Natural killer cell (primary cell): ENCODE results near the gene MMP28. TPM values are rescaled to one million over a fixed set of nuclear protein-coding genes. Genes with fewer than 3 reads are reported as not detected.

Experiments
- ATAC-seq, 3 donors: fragments of 150-1000 bp in 2 of 3; fragments of 200-7000 bp in 1 of 3; cut with Tn5 transposase; 1 replicate in 1 of 3; 2 replicates in 2 of 3; pipeline ENCODE4 v1.10.0; 2021; ENCODE audit warnings: mild to moderate bottlenecking in 2 of 3, moderate library complexity in 2 of 3
- DNase-seq, 2 donors: peaks; one replicate each; pipeline versions ENCODE4 v3.0.0 to v3.0.0-alpha.2; 2013 to 2021; ENCODE audit warnings: mixed read lengths in 1 of 2
- H3K27ac ChIP-seq: one replicate; pipeline ENCODE4 v1.5.1; 2013; ENCODE audit warnings: mild to moderate bottlenecking, low read length
- H3K27me3 ChIP-seq: one replicate; pipeline ENCODE4 v1.6.1; 2013; ENCODE audit warnings: low read length; ENCODE audit not compliant: control insufficient read depth, insufficient read depth
- H3K36me3 ChIP-seq: one replicate; pipeline ENCODE4 v1.6.1; 2013; ENCODE audit warnings: low read length; ENCODE audit not compliant: control insufficient read depth, insufficient read depth
- H3K4me1 ChIP-seq: one replicate; pipeline ENCODE4 v1.6.1; 2013; ENCODE audit warnings: low read length; ENCODE audit not compliant: control insufficient read depth, insufficient read depth
- H3K4me3 ChIP-seq: one replicate; pipeline ENCODE4 v1.5.1; 2013; ENCODE audit warnings: low read length
- H3K9me3 ChIP-seq: one replicate; pipeline ENCODE4 v1.6.1; 2013; ENCODE audit warnings: low read length; ENCODE audit not compliant: control insufficient read depth, insufficient read depth
- H3K27ac Mint-ChIP-seq, 2 donors: one replicate each; pipeline ENCODE4 v1.8.0; 2022; ENCODE audit warnings: mild to moderate bottlenecking in 2 of 2, mixed read lengths in 2 of 2, moderate library complexity in 1 of 2
- H3K27me3 Mint-ChIP-seq, 2 donors: one replicate each; pipeline ENCODE4 v1.8.0; 2022; ENCODE audit warnings: low read depth in 2 of 2, mixed read lengths in 2 of 2
- H3K36me3 Mint-ChIP-seq: one replicate; pipeline ENCODE4 v1.8.0; 2022; ENCODE audit warnings: mixed read lengths
- H3K4me1 Mint-ChIP-seq, 2 donors: one replicate each; pipeline ENCODE4 v1.8.0; 2022; ENCODE audit warnings: mixed read lengths in 2 of 2
- H3K4me3 Mint-ChIP-seq: one replicate; pipeline ENCODE4 v1.8.0; 2022; ENCODE audit warnings: mild to moderate bottlenecking, moderate library complexity, mixed read lengths
- H3K9me3 Mint-ChIP-seq, 2 donors: one replicate each; pipeline ENCODE4 v1.8.0; 2022; ENCODE audit warnings: mixed read lengths in 2 of 2
- WGBS: methylation state at CpG from one replicate; pipeline ENCODE4 v1.1.7; 2013; ENCODE audit warnings: missing lambda C conversion rate; ENCODE audit not compliant: insufficient coverage; 5-methylcytosine and 5-hydroxymethylcytosine counted together
- intact Hi-C: fragments of 100-400 bp; cut with micrococcal nuclease; formaldehyde crosslinking; loops from one replicate; pipeline ENCODE4 v1.14.2; 2022
- total RNA-seq, 4 donors: library from RNA; stranded (reverse); fragments of 120-200 nt in 1 of 4; gene quantifications; one replicate each; pipeline versions ENCODE4 v1.2.3 to v1.2.4, GENCODE V29; 2013 to 2022
- TF ChIP-seq, protein P1 (sequence below): fragments of 200-600 bp; IDR thresholded peaks from one replicate; pipeline ENCODE4 v1.8.0; 2022; ENCODE audit warnings: antibody characterized with exemption

Gene MMP28
- total RNA-seq, 3 donors from 2014 or later (not counting 1 experiment from before 2014, with no cell fraction given) = 1.1 TPM; not detected in 2

DNA sequence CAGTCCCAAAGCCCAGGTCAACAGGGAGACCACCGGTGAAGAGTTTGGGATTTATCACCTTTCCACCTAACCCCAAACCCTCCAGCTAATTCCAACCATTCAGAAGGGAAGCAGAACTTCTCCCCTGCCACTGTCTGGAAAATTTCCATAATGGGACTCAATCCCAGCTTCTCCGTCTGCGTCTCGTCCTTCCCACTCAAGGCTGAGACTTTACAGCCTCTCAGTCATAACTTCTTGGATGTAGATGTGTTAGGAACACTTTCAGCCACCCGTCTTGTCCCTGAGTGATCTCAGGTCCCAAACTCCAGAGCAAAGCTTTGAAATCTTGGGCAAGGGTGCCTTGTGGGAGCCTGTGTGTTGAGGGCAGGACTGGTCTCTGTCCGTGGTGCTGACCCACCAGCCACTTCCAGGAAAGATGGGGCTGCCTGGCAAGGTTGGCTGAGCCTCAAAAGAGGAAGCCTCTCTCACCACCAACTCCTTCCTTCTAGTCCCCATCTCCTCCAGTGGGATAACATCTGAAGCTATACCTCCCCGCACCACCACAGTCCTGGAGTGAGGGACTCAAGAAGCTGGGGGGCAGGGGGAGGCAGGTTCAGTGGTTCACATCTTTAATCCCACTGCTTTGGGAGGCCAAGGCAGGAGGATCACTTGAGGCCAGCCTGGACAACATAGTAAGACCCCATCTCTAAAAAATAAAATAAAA, 51.7 kb downstream of the MMP28 start:
- intact Hi-C loops = no loop called here
- ATAC-seq (no peak), DNase-seq (peak in 1 of 2 donors; percentile 25)
- 62% methylated on average over 7 of the region's 7 CpGs for WGBS
- no peaks in the 10 kb centered on the region for H3K9me3 Mint-ChIP-seq
- no peak overlapping the region for H3K4me3 Mint-ChIP-seq
- H3K27me3 ChIP-seq = peaks cover 10% of the 10 kb centered on the region
- H3K4me3 ChIP-seq = no peak overlapping the region
- no peaks in the 10 kb centered on the region for H3K36me3 ChIP-seq
- H3K27ac Mint-ChIP-seq = no peak overlapping the region
- H3K9me3 ChIP-seq = no peaks in the 10 kb centered on the region
- H3K36me3 Mint-ChIP-seq = no peaks in the 10 kb centered on the region
- H3K27ac ChIP-seq = no peak overlapping the region
- H3K4me1 ChIP-seq = peaks cover 12% of the 10 kb centered on the region
- TF ChIP-seq, protein P1, sequence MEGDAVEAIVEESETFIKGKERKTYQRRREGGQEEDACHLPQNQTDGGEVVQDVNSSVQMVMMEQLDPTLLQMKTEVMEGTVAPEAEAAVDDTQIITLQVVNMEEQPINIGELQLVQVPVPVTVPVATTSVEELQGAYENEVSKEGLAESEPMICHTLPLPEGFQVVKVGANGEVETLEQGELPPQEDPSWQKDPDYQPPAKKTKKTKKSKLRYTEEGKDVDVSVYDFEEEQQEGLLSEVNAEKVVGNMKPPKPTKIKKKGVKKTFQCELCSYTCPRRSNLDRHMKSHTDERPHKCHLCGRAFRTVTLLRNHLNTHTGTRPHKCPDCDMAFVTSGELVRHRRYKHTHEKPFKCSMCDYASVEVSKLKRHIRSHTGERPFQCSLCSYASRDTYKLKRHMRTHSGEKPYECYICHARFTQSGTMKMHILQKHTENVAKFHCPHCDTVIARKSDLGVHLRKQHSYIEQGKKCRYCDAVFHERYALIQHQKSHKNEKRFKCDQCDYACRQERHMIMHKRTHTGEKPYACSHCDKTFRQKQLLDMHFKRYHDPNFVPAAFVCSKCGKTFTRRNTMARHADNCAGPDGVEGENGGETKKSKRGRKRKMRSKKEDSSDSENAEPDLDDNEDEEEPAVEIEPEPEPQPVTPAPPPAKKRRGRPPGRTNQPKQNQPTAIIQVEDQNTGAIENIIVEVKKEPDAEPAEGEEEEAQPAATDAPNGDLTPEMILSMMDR = no peak
- H3K27me3 Mint-ChIP-seq = peaks cover 21 to 31% of the 10 kb centered on the region in 2 donors
- H3K4me1 Mint-ChIP-seq = peaks cover 0 to 5% of the 10 kb centered on the region in 2 donors

DNA sequence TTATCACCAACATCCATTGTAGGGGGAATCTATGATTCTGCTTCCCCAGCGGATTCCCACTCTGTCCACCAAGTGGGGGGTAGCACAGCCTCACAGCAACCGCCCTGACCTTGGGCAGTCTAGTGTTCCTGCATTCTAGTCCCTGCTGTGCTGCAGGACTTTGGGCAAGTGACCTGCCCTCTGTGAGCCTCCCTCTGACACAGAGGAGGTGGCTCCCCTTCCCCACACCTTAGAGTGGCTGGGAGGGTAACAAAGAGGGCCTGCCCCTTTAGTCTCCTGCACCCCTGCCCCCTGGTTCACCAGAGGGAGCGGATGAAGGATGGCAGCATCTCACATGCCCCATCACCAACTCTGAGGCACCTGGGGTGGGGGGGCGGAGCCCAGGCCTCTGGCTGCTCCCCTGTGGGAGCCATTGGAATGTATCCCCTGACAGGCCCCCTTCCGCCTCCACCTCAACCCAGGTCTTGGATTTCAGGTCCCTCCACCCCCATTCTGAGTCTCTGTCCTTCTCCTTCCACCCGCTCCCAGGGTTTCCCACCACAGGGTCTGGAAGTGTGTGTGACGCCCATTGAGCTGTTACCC, 52.5 kb downstream of the MMP28 start:
- H3K9me3 ChIP-seq = no peaks in the 10 kb centered on the region
- H3K27me3 ChIP-seq = peaks cover 9% of the 10 kb centered on the region
- no peaks in the 10 kb centered on the region for H3K36me3 ChIP-seq
- TF ChIP-seq, protein P1 = no peak
- H3K4me3 ChIP-seq = no peak overlapping the region
- no peak overlapping the region for H3K27ac ChIP-seq
- no peak overlapping the region for H3K27ac Mint-ChIP-seq
- ATAC-seq (no peak), DNase-seq (no peak)
- no peak overlapping the region for H3K4me3 Mint-ChIP-seq
- peaks cover 0 to 5% of the 10 kb centered on the region in 2 donors for H3K4me1 Mint-ChIP-seq
- H3K4me1 ChIP-seq = peaks cover 12% of the 10 kb centered on the region
- peaks cover 20 to 28% of the 10 kb centered on the region in 2 donors for H3K27me3 Mint-ChIP-seq
- H3K36me3 Mint-ChIP-seq = no peaks in the 10 kb centered on the region
- H3K9me3 Mint-ChIP-seq = no peaks in the 10 kb centered on the region
- WGBS = 88% methylated on average over 7 of the region's 7 CpGs
- intact Hi-C loops = no loop called here

DNA sequence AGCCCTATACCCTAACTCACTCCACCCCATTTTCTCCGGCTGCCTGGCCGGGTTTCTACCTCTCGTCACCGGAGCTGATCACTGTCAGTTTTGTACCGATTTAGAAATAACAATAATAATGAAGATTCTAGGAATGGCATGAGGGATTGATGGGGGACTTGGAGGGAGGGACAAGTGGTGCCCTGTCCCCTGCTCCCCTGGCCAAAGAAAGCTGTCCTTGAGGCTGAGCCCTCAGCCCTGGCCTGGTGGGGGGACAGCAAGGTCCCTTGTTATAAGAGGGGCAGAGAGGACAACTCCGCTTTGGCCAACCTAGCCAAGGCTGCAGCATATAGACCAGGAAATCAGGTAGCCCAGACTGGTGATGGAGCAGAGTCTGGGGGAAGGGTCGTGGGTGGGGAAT, 52.9 kb downstream of the MMP28 start:
- intact Hi-C loops = no loop called here
- no peak for ATAC-seq

More for the DNA sequence above, 52.9 kb downstream of the MMP28 start:
- peaks cover 11% of the 10 kb centered on the region for H3K4me1 ChIP-seq
- peaks cover 5% of the 10 kb centered on the region for H3K27me3 ChIP-seq
- H3K36me3 Mint-ChIP-seq = no peaks in the 10 kb centered on the region
- H3K4me3 ChIP-seq = no peak overlapping the region
- peaks cover 20 to 28% of the 10 kb centered on the region in 2 donors for H3K27me3 Mint-ChIP-seq
- H3K36me3 ChIP-seq = no peaks in the 10 kb centered on the region
- H3K27ac ChIP-seq = no peak overlapping the region
- no peaks in the 10 kb centered on the region for H3K9me3 Mint-ChIP-seq
- H3K4me3 Mint-ChIP-seq = no peak overlapping the region
- DNase-seq = no peak
- 87% methylated on average over 5 of the region's 7 CpGs for WGBS
- TF ChIP-seq, protein P1 = no peak
- no peak overlapping the region for H3K27ac Mint-ChIP-seq
- no peaks in the 10 kb centered on the region for H3K9me3 ChIP-seq
- peaks cover 0 to 5% of the 10 kb centered on the region in 2 donors for H3K4me1 Mint-ChIP-seq
